Small intestine (tissue), 7 donors: ENCODE measurements around the gene GALNT16. TPM values are rescaled to one million over a fixed set of nuclear protein-coding genes. Genes with fewer than 3 reads are reported as not detected.

Experiments used
- DNase-seq, 2 donors: peaks; one replicate each; pipeline versions ENCODE4 v3.0.0 to v3.0.0-alpha.2; 2013
- FAIRE-seq: peaks from 2 replicates; lab custom pipeline; 2012; peaks lifted over from hg19 to GRCh38; lab: Jason Lieb, UNC
- H3K27ac ChIP-seq, 3 donors: one replicate each; pipeline ENCODE4 v1.5.1; 2013; ENCODE audit warnings: low read length in 2 of 3, mild to moderate bottlenecking in 2 of 3, control low read depth in 1 of 3, inconsistent platforms in 1 of 3, low read depth in 1 of 3, moderate library complexity in 1 of 3
- H3K27me3 ChIP-seq, 3 donors: one replicate each; pipeline ENCODE4 v1.6.1; 2013; ENCODE audit warnings: low read length in 3 of 3, inconsistent platforms in 1 of 3; ENCODE audit not compliant: control insufficient read depth in 3 of 3, insufficient read depth in 3 of 3
- H3K36me3 ChIP-seq, 3 donors: one replicate each; pipeline ENCODE4 v1.6.1; 2013; ENCODE audit warnings: low read length in 3 of 3, inconsistent platforms in 1 of 3, low read depth in 1 of 3, mild to moderate bottlenecking in 1 of 3, moderate library complexity in 1 of 3; ENCODE audit not compliant: control insufficient read depth in 3 of 3, insufficient read depth in 2 of 3
- H3K4me1 ChIP-seq, 3 donors: one replicate each; pipeline ENCODE4 v1.6.1; 2013; ENCODE audit warnings: low read length in 2 of 3, inconsistent platforms in 1 of 3, low read depth in 1 of 3, mild to moderate bottlenecking in 1 of 3, moderate library complexity in 1 of 3; ENCODE audit not compliant: control insufficient read depth in 3 of 3, insufficient read depth in 2 of 3
- H3K4me3 ChIP-seq, 3 donors: one replicate each; pipeline ENCODE4 v1.5.1; 2013; ENCODE audit warnings: low read length in 3 of 3, control low read depth in 1 of 3, inconsistent platforms in 1 of 3, low read depth in 1 of 3, mild to moderate bottlenecking in 1 of 3, moderate library complexity in 1 of 3
- H3K9me3 ChIP-seq, 2 donors: one replicate each; pipeline ENCODE4 v1.6.1; 2013; ENCODE audit warnings: low read depth in 1 of 2, low read length in 1 of 2; ENCODE audit not compliant: control insufficient read depth in 2 of 2, insufficient read depth in 1 of 2
- WGBS, 3 donors: extraction: QIAGEN DNeasy Blood & Tissue Kit; methylation state at CpG; one replicate each; pipeline ENCODE4 v1.1.7; 2013; 5-methylcytosine and 5-hydroxymethylcytosine counted together
- polyA plus RNA-seq, 4 donors: library from polyadenylated mRNA; stranded (reverse) in 3 of 4; unstranded in 1 of 4; fragments of 200-250 nt in 3 of 4; fragments of 120-200 nt in 1 of 4; gene quantifications; one replicate each; pipeline versions ENCODE4 v1.2.1 to v1.2.3, GENCODE V29; 2013
- donor health status: healthy with polysubstance abuse.
- donor health status: control.
- donor health status: control.
- donor health status: Bipolar disorder and iron deficiency.
- donor health status: healthy.

GALNT16 gene
- polyA plus RNA-seq, 4 donors = 0.45 to 18.2 (median 1.5) TPM

DNA sequence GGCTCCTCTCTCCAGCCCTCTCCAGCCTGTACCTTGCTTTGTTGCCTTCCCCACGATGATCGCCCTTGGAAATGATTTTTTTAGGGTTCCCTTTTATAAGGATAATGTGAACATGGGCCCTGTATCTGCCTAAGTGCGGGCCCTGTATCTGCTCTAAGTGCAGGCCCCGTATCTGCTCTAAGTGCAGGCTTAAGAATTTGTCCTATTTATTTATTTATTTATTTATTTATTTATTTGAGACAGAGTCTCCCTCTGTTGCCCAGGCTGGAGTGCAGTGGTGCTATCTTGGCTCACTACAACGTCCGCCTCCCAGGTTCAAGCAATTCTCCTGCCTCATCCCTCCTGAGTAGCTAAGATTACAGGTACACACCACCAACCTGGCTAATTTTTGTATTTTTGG, 22.5 kb downstream of the GALNT16 start:
- WGBS, 3 donors = 93 to 97% (median 95%) methylated on average over 6 of the region's 6 CpGs
- no peak overlapping the region for H3K4me3 ChIP-seq
- FAIRE-seq = no peak
- H3K27me3 ChIP-seq = no peaks in the 10 kb centered on the region
- H3K4me1 ChIP-seq = peaks cover 0 to 2% (median 0%) of the 10 kb centered on the region in 3 donors
- H3K27ac ChIP-seq = no peak overlapping the region
- peaks cover 0 to 2% (median 0%) of the 10 kb centered on the region in 3 donors for H3K36me3 ChIP-seq
- no peaks in the 10 kb centered on the region for H3K9me3 ChIP-seq
- no peak for DNase-seq

DNA sequence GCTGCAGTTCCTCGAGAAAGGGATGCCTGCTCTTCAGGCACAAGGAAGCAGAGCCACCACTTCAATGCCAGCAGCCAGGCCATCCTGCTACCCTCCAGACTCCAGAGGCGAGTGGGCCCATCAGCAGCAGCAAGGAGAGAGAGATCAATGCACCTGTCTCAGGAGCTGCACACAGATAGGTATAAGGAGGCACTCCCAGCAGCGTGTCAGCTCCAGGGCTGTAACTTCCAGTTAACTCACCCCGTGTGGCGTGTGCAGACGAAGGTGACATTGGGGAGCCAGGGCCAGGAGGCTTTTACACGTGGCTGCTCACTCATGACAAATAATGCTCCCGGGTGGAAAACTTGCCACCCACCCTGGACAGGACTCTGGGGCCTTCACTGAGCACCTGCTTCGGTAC, 24.2 kb downstream of the GALNT16 start:
- H3K27me3 ChIP-seq = no peaks in the 10 kb centered on the region
- no peak overlapping the region for H3K27ac ChIP-seq
- no peaks in the 10 kb centered on the region for H3K9me3 ChIP-seq
- no peak for DNase-seq
- peaks cover 0 to 2% (median 0%) of the 10 kb centered on the region in 3 donors for H3K4me1 ChIP-seq
- peaks cover 0 to 2% (median 0%) of the 10 kb centered on the region in 3 donors for H3K36me3 ChIP-seq
- H3K4me3 ChIP-seq = no peak overlapping the region
- no peak for FAIRE-seq
- 47 to 72% (median 67%) methylated on average over 9 of the region's 9 CpGs for WGBS, 3 donors

DNA sequence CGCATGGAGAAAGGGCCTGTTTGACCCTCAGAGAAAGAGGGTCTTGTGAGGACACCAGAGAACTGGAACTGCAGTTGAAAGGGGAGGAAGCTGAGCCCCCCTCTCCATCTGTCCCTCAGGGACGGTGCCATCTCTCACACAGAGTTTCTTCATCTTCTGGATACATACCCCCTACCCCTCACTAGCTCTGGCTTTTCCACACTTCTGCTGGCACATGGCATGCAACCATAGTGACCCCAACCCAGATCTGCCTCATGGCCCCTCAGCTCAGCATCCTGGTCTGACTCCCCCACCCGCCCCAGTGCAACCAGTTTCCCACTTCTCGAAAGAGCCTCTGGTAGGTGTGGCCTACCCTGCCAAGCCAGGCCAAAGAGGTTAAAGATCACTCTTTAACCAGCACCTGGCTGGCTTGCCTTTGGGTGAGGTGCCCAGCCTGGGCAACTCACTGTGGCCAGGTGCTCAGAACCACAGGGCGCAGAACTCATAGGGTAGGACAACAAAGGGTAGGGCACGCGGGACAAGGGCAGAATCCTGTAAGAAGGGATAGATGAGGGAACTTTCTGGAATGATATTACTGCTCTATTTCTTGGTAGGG, 25.8 kb downstream of the GALNT16 start:
- H3K4me3 ChIP-seq = no peak overlapping the region
- no peaks in the 10 kb centered on the region for H3K9me3 ChIP-seq
- H3K36me3 ChIP-seq = peaks cover 0 to 2% (median 0%) of the 10 kb centered on the region in 3 donors
- H3K27me3 ChIP-seq = no peaks in the 10 kb centered on the region
- no peak for FAIRE-seq
- WGBS, 3 donors = 69 to 74% (median 72%) methylated on average over 7 of the region's 7 CpGs
- no peak for DNase-seq
- H3K4me1 ChIP-seq = peaks cover 0 to 2% (median 0%) of the 10 kb centered on the region in 3 donors
- no peak overlapping the region for H3K27ac ChIP-seq

DNA sequence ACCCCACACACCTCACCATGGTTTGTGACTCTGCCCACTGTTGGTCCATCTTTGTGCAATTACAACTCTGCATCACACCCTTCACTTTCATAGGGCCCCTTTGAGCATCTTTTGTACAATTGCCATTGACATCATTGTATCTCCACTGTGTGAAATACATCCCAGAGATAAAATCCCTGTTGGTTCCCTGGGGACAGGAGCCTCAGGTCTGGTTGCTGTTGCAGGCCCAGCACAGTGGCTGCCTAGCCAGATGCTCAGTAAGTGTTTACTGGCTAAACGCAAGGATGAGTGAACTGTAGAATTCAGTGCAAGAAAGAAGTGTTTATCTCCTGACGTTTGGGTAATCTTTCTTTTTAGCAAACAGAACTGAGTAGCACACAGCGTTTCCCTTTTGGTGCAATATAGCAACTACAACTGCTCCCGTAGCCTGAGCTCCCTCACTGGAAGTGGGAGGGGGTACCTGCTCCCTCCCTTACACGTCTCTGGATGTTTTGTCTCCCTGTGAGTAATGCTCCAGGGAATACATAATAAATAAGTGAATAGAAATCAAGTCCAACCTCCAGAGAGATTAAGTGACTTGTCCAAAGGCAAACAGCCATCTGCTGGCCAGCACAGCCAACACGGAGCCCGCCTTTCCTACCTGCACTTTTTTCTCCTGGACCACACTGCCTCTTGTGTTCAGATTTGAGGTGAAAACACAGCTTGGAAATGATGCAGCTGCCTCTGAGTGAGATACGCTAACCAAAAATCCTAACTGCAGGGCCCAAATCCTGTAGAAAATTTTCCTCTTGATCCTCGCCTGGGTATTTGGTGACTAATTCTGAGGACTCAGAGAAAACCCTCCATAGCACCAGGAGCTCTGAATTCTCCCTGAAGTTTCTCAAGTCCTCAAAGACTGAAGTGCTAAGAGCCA, 27.4 kb downstream of the GALNT16 start:
- H3K27ac ChIP-seq = peak overlapping the region in 1 of 3 donors; percentile 13

DNA sequence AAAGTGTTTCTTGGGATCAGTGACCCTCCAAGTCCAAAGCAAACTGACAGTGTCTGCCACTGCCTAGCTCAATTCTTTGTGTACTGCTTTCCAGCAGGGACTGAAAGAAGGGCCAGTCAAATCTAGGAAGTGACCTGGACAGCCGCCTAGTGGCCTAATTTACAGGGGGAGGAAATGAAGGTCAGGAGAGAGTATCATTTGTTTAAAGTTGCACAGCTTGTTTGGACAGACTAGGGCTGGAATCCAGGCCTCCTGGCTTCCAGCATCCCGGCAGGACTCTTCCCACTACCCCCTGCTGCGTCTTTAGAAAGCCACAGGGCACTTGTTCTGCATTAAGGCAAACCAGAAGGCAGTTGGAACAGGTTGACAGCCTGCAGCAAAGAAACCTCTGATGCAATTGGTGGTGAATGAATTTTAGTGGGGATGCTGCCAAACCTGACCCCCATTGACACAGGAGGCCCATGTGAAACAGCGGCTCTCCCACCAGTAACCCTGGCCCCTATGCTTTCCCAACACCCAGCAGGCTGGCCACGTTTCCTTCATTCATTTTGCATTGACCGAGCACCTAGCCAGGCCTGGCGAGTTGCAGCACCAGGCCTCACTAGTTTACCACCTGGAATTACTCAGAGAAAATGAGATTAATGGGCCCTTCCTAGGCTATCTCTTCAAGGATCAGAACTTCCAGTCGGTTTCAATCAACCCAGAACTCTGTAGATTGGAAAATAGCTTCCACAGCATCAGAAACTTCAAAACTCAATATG, 28.2 kb downstream of the GALNT16 start:
- no peak for FAIRE-seq
- 71 to 87% (median 77%) methylated on average over 8 of the region's 8 CpGs for WGBS, 3 donors

More for the DNA sequence above, 27.4 kb downstream of the GALNT16 start:
- WGBS, 3 donors = 67 to 84% (median 80%) methylated on average over 9 of the region's 9 CpGs
- no peaks in the 10 kb centered on the region for H3K9me3 ChIP-seq
- DNase-seq = peak in 1 of 2 donors; percentile 31
- no peak for FAIRE-seq
- H3K36me3 ChIP-seq = peaks cover 0 to 2% (median 0%) of the 10 kb centered on the region in 3 donors
- H3K27me3 ChIP-seq = no peaks in the 10 kb centered on the region
- no peak overlapping the region for H3K4me3 ChIP-seq
- H3K4me1 ChIP-seq = peaks cover 0 to 2% (median 0%) of the 10 kb centered on the region in 3 donors

DNA sequence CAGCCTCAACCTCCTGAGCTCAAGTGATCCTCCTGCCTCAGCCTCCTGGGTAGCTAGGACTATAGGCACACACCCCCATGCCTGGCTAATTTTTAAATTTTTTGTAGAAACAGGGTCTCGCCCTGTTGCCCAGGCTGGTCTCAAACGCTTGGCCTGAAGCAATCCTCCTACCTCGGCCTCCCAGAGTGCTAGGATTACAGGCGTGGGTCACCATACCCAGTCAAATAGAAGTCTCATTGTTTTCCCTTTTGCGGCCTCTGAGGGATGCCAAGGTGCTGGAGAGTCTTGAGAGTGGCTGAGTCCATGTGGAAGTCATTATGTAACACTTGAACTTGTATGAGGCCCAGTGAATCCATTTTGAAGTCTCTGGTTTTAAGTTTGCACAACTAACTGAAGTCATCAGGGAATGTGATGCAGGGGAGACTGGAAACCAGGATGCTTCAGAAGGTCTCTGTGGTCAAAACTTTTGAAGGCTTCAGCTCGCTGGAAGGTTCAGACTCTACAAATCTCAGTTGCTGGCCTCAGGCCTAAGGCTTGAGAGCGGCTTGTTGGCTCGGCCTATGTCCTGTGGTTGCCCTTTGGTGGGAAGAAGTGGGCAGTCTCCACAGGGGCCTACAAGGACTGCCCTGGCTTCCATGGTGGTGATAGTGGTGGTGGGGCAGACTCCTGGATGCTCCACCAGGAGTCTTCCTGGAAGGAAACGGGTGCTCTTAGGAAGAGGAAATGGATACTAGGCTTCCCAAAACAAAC, 29.2 kb downstream of the GALNT16 start:
- no peak for FAIRE-seq
- Histone ChIP-seq H3K27me3 (no peaks in the 10 kb centered on the region), H3K27ac (no peak overlapping the region), H3K36me3 (peaks cover 0 to 2% (median 0%) of the 10 kb centered on the region in 3 donors), H3K4me1 (peaks cover 0 to 2% (median 0%) of the 10 kb centered on the region in 3 donors), H3K9me3 (no peaks in the 10 kb centered on the region), H3K4me3 (no peak overlapping the region)
- 89 to 91% (median 91%) methylated on average over 9 of the region's 9 CpGs for WGBS, 3 donors
- no peak for DNase-seq

More for the DNA sequence above, 28.2 kb downstream of the GALNT16 start:
- H3K27ac ChIP-seq = peak overlapping the region in 1 of 3 donors; percentile 13
- H3K9me3 ChIP-seq = no peaks in the 10 kb centered on the region
- no peak overlapping the region for H3K4me3 ChIP-seq
- DNase-seq = peak in 1 of 2 donors; percentile 14
- H3K27me3 ChIP-seq = no peaks in the 10 kb centered on the region
- H3K36me3 ChIP-seq = peaks cover 0 to 2% (median 0%) of the 10 kb centered on the region in 3 donors
- peaks cover 0 to 2% (median 0%) of the 10 kb centered on the region in 3 donors for H3K4me1 ChIP-seq

DNA sequence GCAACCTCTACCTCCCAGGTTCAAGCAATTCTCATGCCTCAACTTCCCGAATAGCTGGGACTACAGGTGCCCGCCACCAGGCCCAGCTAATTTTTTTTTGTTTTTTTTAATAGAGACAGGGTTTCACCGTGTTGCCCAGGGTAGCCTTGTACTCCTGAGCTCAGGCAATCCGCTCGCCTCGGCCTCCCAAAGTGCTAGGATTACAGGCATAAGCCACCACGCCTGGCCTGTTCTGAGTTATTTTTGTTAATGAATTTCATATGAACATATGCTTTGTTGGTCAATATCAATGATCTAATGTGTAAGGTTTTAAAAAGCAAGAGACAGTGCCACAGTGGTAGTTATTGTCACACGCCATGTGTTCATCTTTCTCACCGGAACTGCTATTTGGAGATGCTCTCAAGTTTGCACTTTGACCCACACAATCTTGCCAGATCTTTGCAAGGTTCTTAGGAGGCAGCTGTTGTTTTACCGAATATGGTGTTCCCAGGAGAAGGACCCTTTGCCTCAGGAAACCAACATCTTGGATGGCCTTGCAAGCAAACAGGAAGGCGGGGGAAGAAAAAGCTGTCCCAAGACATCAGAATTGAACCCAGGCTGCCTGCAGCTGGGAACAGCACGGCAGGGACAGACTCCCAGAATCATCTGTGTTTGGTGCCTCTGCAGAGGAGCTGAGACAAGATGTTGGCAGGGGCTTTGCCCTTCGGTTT, 30.0 kb downstream of the GALNT16 start:
- FAIRE-seq (no peak), DNase-seq (no peak)
- no peaks in the 10 kb centered on the region for H3K9me3 ChIP-seq
- H3K4me1 ChIP-seq = peaks cover 0 to 2% (median 0%) of the 10 kb centered on the region in 3 donors
- H3K36me3 ChIP-seq = peaks cover 0 to 2% (median 0%) of the 10 kb centered on the region in 3 donors
- no peak overlapping the region for H3K27ac ChIP-seq
- no peaks in the 10 kb centered on the region for H3K27me3 ChIP-seq
- WGBS, 3 donors = 77 to 81% (median 77%) methylated on average over 13 of the region's 13 CpGs
- H3K4me3 ChIP-seq = no peak overlapping the region
